GM18519 (cell line): Measurements from ENCODE around the gene BCAS3.
"Not testable (repeated sequence)": the region's sequence is repeated elsewhere in the genome, so short reads cannot be mapped to it uniquely, and the experiment has no call there.

Source experiments
- ATAC-seq: cut with Tn5 transposase; IDR thresholded peaks from one replicate; pipeline ENCODE4 v1.9.1; 2021; ENCODE audit warnings: mild to moderate bottlenecking, moderate library complexity; ENCODE audit not compliant: unreplicated experiment, low FRiP score

Gene BCAS3

DNA sequence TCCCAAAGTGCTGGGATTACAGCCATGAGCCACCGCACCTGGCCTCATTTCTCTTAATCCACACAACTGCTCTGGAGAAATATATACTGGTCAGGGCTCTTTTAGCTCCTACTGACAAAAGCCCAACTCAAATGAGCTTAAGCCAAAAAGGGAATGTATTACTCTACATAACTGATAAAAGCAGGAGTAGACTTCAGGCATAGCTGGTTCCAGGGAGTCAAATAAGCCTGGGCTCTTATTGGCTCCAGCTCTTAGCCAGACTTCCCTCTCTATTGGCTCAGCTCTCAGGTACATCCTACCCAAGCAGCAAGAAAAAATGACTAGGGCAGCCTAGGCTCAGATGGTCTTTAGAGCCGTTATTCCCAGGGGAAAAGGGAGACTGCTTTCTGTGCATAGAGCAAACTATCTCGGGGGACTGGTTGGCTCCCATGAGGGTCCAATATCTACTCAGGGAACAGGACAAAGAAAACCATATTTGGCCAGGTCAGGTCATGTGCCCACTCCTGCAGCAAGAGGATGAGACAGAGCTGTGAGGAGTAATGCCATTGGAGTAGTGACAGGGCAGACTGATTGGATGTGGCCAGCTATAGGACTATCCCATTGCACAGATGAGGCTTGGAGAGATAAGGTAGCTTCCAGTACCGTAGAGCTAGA lies 743.2 kb downstream of the BCAS3 start:
- ATAC-seq: no peak

GRCh38 chr17:61421460-61421859 lies 743.8 kb downstream of the BCAS3 start:
- no peak for ATAC-seq

- ATAC-seq: no peak
Observed at GRCh38 chr17:61422116-61422799, 744.6 kb downstream of the BCAS3 start.

DNA sequence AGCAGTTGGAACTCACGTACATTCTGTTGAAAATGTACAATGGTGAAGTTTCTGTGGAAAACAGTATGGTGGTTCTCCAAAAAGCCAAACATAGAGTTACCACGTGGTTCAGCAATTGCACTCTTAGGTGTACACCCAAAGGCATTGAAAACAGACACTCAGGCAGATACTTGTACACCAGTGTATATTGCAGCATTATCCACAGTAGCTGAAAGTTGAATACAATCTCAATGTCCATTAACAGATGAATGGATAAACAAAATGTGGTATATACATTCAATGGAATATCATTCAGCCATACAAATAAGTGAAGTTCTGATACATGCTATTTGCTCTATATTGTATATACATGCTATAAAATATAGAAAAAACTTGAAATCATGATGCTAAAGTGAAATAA lies 745.2 kb downstream of the BCAS3 start:
- ATAC-seq: no peak

DNA sequence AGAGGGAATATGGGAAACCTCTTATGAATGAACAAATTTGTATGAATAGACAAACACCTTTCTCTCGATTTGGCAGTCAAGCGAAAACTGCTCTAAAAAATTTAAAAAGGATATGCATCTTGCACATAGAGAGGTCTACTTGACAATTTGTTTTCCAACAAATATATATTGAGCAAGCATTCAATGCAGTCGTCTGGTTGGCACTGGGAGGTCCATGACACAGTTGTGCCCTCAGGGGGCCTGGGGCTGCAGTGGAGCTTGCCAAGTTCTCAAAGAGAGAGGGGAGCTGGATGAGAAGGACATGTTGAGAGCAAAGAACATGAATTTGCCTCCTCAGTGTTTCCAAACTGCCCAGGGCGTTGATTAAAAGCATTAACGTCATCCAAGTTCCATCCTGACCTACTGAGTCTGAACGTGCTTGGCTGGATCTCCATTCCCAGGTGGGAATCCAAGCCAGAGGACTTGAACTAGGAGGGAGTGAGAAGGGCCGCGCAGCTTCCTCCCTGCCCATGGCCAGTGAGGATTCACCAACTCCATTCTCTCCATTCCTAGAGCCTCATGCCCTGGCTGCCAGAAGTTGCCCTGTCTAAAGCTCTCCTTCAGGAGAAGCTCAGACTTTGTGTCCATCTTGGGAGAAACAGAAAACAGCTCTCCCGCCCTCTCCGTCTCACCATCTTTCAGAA lies 746.5 kb downstream of the BCAS3 start:
- ATAC-seq: no peak

- no peak for ATAC-seq
Observed at GRCh38 chr17:61425682-61426481, 748.2 kb downstream of the BCAS3 start.

DNA sequence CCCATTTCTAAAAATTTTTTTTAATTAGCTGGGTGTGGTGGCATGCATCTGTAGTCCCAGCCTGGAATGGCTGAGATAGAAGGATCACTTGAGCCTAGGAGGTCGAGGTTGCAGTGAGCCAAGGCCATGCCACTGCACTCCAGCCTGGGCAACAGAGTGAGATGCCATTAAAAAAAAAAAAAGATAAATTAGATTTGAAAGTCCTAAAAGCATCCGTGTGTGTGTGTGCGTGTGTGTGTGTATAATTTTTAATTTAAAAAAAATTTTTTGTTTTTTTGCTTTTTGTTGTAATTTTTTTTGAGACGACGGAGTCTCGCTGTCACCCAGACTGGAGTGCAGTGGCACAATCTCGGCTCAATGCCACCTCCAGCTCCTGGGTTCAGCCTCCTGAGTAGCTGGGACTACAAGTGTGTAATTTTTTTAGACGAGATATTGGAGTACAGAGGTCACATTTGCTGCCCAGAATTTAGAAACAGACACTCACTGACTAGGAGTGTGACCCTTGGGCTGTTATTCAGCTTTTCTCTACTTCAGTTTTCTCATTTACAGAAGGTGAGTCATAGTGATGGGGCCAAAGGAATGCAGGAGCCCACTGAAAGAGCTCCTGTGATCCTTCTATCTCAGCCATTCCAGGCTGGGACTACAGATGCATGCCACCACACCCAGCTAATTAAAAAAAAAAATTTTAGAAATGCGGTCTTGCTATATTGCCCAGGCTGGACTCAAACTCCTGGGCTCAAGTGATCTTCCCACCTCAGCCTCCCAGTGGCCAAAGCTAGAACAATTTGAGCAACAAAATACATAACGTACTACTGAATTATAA lies 749.0 kb downstream of the BCAS3 start:
- no peak for ATAC-seq

- ATAC-seq: no peak
Observed at GRCh38 chr17:61427567-61427966, 749.9 kb downstream of the BCAS3 start.

DNA sequence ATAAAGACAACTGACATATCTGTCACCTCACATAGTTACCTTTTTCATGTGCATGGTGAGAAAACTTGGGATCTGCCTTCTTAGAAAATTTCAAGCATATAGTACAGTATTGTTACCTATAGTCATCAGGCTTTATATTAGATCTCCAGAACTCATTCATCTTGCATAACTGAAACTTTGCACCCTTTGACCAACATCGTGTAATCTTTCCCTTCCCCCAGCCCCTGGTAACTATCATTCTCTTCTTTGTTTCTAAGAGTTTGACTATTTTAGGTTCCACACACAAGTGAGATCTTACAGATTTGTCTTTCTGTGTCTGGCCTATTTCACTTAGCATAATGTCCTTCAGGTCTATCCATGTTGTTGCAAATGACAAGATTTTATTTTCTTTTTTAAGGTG lies 751.6 kb downstream of the BCAS3 start:
- ATAC-seq: no peak

GRCh38 chr17:61429831-61430230 lies 752.2 kb downstream of the BCAS3 start:
- ATAC-seq: not testable (repeated sequence)

GRCh38 chr17:61431594-61432311 lies 754.1 kb downstream of the BCAS3 start:
- no peak for ATAC-seq

DNA sequence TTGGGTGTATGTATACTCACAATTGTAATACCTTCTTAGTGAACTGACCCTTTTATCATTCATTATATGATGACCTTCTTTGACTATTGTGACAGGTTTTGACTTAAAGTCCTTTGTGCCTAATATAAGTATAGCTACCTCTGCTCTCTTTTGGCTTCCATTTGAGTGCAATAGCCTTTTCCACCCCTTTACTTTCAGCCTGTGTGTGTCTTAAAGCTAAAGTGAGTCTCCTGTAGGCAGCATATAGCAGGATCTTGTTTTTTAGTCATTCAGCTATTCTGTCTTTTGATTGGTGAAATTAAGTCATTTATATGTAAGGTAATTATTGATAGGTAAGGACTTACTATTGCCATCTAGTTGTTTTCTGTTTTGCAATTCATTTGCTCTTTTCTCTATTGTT lies 758.6 kb downstream of the BCAS3 start:
- no peak for ATAC-seq

- no peak for ATAC-seq
Observed at GRCh38 chr17:61436995-61437704, 759.5 kb downstream of the BCAS3 start.

DNA sequence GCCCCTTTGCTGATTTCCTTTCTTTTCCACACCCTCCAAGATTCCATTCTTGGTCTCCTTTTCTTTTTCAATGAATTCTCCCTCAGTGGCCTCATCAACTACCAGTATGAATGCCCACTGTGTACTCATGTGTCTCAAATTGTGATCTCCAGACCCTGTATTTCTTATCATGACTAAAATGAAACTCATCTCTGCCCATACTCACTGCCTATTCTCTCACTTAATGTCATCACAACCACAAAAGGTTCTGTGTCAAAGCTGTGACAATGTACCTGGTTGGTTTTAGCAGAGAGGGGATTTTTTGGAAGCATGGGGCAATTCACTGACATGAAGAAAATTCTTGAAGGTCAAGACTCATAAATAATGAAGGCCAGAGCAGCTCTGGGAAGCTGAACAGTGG lies 763.0 kb downstream of the BCAS3 start:
- no peak for ATAC-seq

DNA sequence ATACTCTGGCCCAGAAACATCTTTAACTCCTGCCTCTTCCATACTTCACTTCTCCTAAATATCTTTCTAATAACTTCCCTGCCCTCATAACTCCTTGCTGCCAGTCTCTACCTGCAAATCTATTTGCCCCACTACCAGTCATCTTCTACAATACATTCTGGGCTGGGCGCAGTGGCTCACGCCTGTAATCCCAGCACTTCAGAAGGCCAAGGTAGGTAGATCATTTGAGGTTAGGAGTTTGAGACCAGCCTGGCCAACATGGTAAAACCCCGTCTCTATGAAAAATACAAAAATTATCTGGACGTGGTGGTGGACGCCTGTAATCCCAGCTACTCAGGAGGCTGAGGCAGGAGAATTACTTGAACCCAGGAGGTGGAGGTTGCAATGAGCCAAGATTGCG lies 763.9 kb downstream of the BCAS3 start:
- not testable (repeated sequence) for ATAC-seq

- no peak for ATAC-seq
Observed at GRCh38 chr17:61442136-61442775, 764.6 kb downstream of the BCAS3 start.
